Muscle of leg (tissue), 11 donors: ENCODE measurements around the gene ASTN2. TPM values are rescaled to one million over a fixed set of nuclear protein-coding genes. Genes with fewer than 3 reads are reported as not detected.

Source experiments
- DNase-seq: peaks from one replicate; pipeline ENCODE4 v3.0.0; 2013
- H3K27ac ChIP-seq: one replicate; pipeline ENCODE4 v1.5.1; 2013; ENCODE audit warnings: mild to moderate bottlenecking, low read length, control low read depth
- H3K27me3 ChIP-seq: one replicate; pipeline ENCODE4 v1.6.1; 2013; ENCODE audit warnings: low read length; ENCODE audit not compliant: control insufficient read depth, insufficient read depth
- H3K36me3 ChIP-seq: one replicate; pipeline ENCODE4 v1.6.1; 2013; ENCODE audit warnings: low read length; ENCODE audit not compliant: control insufficient read depth, insufficient read depth
- H3K4me1 ChIP-seq: one replicate; pipeline ENCODE4 v1.6.1; 2013; ENCODE audit warnings: low read length; ENCODE audit not compliant: control insufficient read depth, insufficient read depth
- H3K4me3 ChIP-seq: one replicate; pipeline ENCODE4 v1.5.1; 2013; ENCODE audit warnings: low read length, control low read depth
- H3K9me3 ChIP-seq: replicated peaks from 2 replicates; pipeline ENCODE4 v1.6.1; 2013; ENCODE audit warnings: low read depth, low read length; ENCODE audit not compliant: control insufficient read depth
- WGBS: methylation state at CpG from one replicate; pipeline ENCODE4 v1.1.5; 2013; ENCODE audit warnings: missing lambda C conversion rate; ENCODE audit not compliant: insufficient coverage; 5-methylcytosine and 5-hydroxymethylcytosine counted together
- polyA plus RNA-seq, 8 donors: library from polyadenylated mRNA; unstranded; fragments of 120-200 nt; gene quantifications; one replicate each; pipeline versions ENCODE4 v1.2.1 to v1.2.3, GENCODE V29; 2013; ENCODE audit warnings: inconsistent platforms in 1 of 8, low replicate concordance in 1 of 8; ENCODE audit not compliant: insufficient read length in 8 of 8, insufficient read depth in 1 of 8
- total RNA-seq: library from RNA; stranded (reverse); fragments of 120-200 nt; gene quantifications from one replicate; pipeline ENCODE4 v1.2.4, GENCODE V29; 2013

The ASTN2 gene
- total and polyA plus RNA-seq, 9 donors = 2.7 to 10.9 (median 4.4) TPM

DNA sequence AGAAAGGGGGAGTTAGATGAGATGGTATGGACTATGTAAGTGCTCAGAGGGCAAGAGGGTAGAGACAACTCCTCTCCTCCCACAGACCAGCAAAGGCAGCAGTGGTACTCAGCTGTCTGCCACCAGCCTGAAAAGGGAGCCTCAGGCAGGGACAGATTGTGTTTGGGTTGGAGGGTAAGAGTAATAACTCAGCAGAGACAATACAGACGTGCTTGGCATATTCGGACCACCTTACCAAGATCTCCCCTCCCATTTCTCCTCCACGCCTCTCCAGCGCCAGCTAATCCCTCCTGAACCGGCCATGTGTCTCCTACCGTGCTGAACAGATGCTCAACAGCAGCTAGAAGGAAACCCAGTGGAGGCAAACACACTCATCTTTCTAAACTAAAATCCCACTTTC is 180.8 kb downstream of the ASTN2 start:
- no peaks in the 10 kb centered on the region for H3K27me3 ChIP-seq
- no peak overlapping the region for H3K27ac ChIP-seq
- H3K36me3 ChIP-seq = no peaks in the 10 kb centered on the region
- DNase-seq = no peak
- no peak overlapping the region for H3K4me3 ChIP-seq
- H3K4me1 ChIP-seq = no peaks in the 10 kb centered on the region
- H3K9me3 ChIP-seq = no peaks in the 10 kb centered on the region
- WGBS = 71% methylated on average over 3 of the region's 6 CpGs

DNA sequence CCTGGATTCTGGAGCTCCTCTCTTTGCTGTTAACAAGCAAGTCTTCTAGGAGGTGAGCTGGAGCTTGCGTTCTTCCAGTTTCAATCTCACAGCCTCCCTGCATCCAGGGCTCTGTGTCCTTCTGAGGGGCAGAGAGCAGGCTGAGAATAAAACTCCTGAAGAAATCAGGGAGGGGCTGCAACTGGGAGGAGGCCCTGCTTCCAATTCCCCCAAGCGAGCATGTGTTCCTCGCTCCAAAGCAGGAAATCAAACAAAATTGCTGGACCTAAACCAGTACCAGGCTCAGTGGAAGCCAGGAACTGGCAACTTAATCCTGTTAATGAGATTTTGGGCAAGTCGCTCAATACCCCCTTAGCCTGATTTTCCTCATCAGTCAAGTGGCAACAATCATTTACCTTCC is 181.8 kb downstream of the ASTN2 start:
- H3K4me3 ChIP-seq = no peak overlapping the region
- 41% methylated on average over 2 of the region's 4 CpGs for WGBS
- H3K27ac ChIP-seq = no peak overlapping the region
- H3K27me3 ChIP-seq = no peaks in the 10 kb centered on the region
- H3K4me1 ChIP-seq = no peaks in the 10 kb centered on the region
- no peak for DNase-seq
- no peaks in the 10 kb centered on the region for H3K36me3 ChIP-seq
- no peaks in the 10 kb centered on the region for H3K9me3 ChIP-seq

DNA sequence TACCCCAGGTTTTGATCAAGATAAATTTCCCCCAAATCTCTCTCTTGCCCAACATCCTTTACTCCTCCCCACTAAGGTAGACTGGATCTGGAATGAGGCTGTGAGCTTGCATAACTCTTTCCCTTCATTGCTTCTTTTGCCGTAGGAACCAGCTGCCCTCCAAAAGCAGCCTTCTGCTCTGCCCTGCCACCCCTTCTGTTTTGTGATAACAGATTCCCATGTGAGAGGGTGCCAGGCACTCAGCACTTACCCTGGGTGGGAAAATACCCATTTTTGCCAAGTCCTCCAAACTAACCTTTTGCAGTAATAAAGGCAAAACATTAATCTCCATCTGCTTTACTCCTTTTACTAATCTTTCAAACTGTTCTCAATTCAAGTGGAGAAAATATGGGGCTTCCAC is 182.6 kb downstream of the ASTN2 start:
- Histone ChIP-seq H3K27me3 (no peaks in the 10 kb centered on the region), H3K9me3 (no peaks in the 10 kb centered on the region), H3K4me3 (no peak overlapping the region), H3K4me1 (no peaks in the 10 kb centered on the region), H3K36me3 (no peaks in the 10 kb centered on the region), H3K27ac (no peak overlapping the region)
- DNase-seq = no peak
- no CpG with 5 or more reads among the region's 1 CpG for WGBS

DNA sequence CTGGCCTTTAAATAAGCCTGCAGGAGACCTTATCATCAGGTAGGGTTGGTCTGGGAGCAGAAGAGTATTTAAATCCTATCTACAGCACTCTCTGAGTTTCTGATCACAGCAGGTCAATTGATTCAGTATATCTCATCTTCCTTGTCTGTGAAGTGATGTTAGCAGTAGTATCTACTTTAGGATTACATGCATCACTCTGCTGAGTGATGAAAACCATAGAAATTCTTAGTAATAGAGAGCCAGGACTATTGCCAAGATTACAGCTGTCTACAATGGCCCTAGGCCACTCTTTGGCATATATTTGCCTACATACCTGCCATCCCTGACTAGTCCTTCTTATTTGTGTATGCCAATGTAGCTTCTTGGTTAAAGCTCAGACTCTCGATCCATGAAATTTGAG is 183.8 kb downstream of the ASTN2 start:
- H3K27me3 ChIP-seq = no peaks in the 10 kb centered on the region
- no peak for DNase-seq
- no peak overlapping the region for H3K4me3 ChIP-seq
- no peaks in the 10 kb centered on the region for H3K9me3 ChIP-seq
- no CpG with 5 or more reads among the region's 1 CpG for WGBS
- no peaks in the 10 kb centered on the region for H3K4me1 ChIP-seq
- no peaks in the 10 kb centered on the region for H3K36me3 ChIP-seq
- no peak overlapping the region for H3K27ac ChIP-seq

DNA sequence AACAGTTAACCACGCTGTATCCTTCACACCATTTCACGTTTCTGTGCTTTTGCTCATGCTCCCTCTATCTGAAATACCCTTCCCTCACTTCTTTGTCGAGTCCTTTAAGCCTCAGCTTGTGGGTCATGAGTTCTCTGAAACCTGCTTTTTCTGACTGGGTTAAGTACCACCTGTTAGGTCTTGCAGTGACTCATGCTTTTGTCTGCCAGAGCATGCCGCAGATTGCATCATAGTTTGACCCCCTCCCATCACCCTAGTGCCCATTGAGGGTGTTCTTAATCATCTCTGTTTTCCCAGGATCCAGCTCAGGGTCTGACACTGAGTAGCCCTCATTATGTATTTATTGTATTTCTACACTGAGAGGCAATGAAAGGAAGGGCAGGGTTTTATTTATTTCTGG is 190.2 kb downstream of the ASTN2 start:
- WGBS = 58% methylated on average over 3 of the region's 4 CpGs
- Histone ChIP-seq H3K27me3 (no peaks in the 10 kb centered on the region), H3K9me3 (no peaks in the 10 kb centered on the region), H3K36me3 (no peaks in the 10 kb centered on the region), H3K4me3 (no peak overlapping the region), H3K27ac (no peak overlapping the region), H3K4me1 (no peaks in the 10 kb centered on the region)
- DNase-seq = no peak

DNA sequence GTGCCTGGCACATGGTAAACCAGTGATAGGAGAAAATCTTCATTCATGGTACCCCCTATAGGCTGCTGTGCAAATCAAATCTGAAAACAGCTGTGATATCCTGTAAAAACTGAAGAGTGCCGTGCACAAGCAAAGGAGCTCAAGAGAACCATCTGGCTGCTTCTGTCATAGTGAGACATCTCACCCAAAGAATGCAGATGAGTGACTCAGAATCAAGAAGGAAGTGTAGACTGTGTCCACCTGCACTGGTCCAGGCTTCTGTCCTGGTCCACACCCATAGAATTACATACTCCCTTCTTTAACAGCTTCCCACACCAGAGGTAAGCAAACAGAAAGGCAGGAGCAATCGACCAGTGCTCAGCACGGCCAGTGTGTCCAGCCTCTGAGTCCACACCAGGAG is 195.9 kb downstream of the ASTN2 start:
- no peaks in the 10 kb centered on the region for H3K27me3 ChIP-seq
- H3K27ac ChIP-seq = no peak overlapping the region
- H3K9me3 ChIP-seq = no peaks in the 10 kb centered on the region
- no peaks in the 10 kb centered on the region for H3K36me3 ChIP-seq
- 40% methylated on average over 2 of the region's 3 CpGs for whole genome bisulfite sequencing
- H3K4me3 ChIP-seq = no peak overlapping the region
- no peaks in the 10 kb centered on the region for H3K4me1 ChIP-seq
- DNase-seq = no peak

DNA sequence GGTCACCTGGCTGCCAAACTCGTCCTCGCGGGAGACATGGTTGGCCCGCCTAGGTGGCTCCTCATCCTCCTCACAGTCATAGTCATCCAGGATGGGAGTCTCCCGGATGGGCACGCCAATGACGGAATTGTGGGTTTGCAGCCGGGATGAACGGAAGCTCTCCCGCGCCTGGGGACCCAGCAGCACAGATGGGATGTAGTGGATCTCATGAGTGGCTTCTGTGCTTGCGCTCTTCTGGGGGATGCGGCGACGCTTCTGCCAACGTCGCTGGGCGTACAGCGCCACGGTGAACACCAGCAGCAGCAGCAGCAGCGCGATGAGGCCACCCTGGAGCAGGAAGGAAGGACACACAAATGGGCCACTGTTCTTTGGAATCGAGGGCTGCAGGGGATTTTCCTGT is 200.4 kb downstream of the ASTN2 start:
- Histone ChIP-seq H3K27me3 (no peaks in the 10 kb centered on the region), H3K4me1 (no peaks in the 10 kb centered on the region), H3K4me3 (no peak overlapping the region), H3K27ac (no peak overlapping the region), H3K36me3 (no peaks in the 10 kb centered on the region), H3K9me3 (no peaks in the 10 kb centered on the region)
- 94% methylated on average over 22 of the region's 23 CpGs for WGBS
- DNase-seq = no peak

DNA sequence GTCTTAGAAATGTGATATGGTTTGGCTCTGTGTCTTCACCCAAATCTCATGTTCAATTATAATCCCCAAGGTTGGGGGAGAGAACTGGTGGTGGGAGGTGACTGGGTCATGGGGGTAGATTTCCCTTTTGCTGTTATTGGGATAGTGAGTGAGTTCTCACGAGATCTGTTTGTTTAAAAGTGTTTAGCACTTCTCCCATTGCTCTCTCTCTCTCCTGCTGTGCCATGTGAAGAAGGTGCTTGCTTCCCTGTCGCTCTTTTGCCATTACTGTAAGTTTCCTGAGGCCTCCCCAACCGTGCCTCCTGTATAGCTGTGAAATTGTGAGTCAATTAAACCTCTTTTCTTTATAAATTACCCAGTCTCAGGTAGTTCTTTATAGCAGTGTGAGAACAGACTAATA is 203.6 kb downstream of the ASTN2 start:
- H3K27ac ChIP-seq = no peak overlapping the region
- peaks cover 5% of the 10 kb centered on the region for H3K9me3 ChIP-seq
- WGBS = no CpG with 5 or more reads among the region's 3 CpGs
- no peaks in the 10 kb centered on the region for H3K36me3 ChIP-seq
- no peak for DNase-seq
- no peaks in the 10 kb centered on the region for H3K27me3 ChIP-seq
- no peak overlapping the region for H3K4me3 ChIP-seq
- no peaks in the 10 kb centered on the region for H3K4me1 ChIP-seq

DNA sequence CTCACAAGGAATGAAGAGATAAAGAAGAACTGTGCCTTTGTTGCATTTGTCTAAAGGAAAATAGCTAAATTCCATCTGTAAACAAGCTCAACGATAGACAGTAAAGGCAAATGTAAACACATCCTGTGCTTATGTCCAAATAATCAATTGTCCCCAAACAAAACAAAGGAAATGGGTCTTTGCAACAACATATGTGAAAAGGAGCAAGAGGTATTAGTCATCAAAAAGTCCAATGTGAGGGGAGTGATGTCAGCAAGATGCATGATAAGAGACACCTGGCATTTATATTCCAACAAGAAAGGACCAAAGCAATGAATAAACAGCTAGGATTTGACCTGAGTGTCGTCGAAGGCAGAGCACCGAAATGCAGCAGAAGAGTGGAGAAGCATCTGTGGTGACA is 209.1 kb downstream of the ASTN2 start:
- H3K27me3 ChIP-seq = no peaks in the 10 kb centered on the region
- no peak for DNase-seq
- H3K4me1 ChIP-seq = no peaks in the 10 kb centered on the region
- H3K36me3 ChIP-seq = no peaks in the 10 kb centered on the region
- WGBS = 66% methylated on average over 2 of the region's 4 CpGs
- peaks cover 10% of the 10 kb centered on the region for H3K9me3 ChIP-seq
- H3K4me3 ChIP-seq = no peak overlapping the region
- H3K27ac ChIP-seq = no peak overlapping the region

DNA sequence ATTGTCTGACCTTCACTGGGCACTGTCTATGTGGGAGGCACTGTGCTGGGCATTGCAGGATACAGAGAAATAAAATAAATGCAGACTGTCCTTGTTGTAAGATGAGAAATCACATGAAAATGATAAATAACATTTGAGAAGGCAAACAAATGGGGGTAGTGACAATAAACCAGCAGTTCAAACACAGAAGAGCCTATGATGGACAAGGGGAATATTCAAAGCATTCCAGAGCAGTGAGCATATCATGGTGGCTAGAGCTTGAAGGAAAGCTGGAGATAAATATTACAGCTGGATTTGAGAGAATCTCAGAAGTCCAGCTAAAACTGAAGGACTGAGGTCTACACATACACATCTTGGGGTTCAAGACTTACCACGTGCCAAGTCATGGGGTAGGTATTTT is 209.9 kb downstream of the ASTN2 start:
- DNase-seq = no peak
- H3K27me3 ChIP-seq = no peaks in the 10 kb centered on the region
- H3K27ac ChIP-seq = no peak overlapping the region
- H3K4me3 ChIP-seq = no peak overlapping the region
- H3K4me1 ChIP-seq = no peaks in the 10 kb centered on the region
- H3K9me3 ChIP-seq = peaks cover 10% of the 10 kb centered on the region
- no CpG with 5 or more reads among the region's 1 CpG for WGBS
- H3K36me3 ChIP-seq = no peaks in the 10 kb centered on the region

DNA sequence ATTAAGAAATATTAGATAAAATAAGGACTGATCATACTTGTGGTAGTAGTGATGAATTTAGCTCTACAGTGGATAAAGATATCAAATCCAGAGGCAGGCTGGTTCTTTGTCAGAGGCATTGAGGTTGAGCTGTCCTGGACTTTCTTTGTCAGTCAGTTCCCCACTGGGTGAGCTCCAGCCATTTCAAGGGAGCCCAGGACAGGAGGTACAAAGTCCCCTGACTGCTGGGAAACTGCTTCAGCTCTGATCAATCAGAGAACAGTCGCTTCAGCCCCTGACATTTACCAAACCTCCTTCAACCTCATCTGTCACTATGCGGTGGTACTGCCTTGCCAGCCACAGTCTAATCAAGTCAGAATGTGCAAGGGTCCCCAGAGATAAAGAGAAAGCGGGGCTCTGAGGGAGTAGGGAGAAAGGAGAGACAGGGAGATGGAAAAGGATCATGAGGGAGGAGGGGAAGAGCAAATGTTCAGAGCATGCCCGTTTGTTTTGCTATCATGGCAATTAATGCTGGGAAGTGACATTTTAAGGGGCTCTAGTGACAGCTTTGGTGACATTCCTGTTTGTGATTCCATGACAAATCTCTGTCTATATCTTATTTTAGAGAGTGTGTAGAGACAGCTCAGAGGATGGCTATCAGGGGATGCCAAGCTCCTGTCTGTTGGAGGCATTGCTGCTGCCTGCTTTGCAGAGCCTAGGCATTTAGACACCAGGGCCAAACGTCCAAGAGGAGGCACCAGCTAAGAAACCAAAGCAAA is 223.2 kb downstream of the ASTN2 start:
- Histone ChIP-seq H3K9me3 (peaks cover 2% of the 10 kb centered on the region), H3K27ac (no peak overlapping the region), H3K4me1 (no peaks in the 10 kb centered on the region), H3K36me3 (no peaks in the 10 kb centered on the region), H3K4me3 (no peak overlapping the region), H3K27me3 (no peaks in the 10 kb centered on the region)
- WGBS = 13% methylated on average over 1 of the region's 5 CpGs
- no peak for DNase-seq
